HEK293 (cell line): Measurements from ENCODE around the gene DYNC1LI1.

Experiments used
- CTCF ChIA-PET: fragments of 350-600 bp; formaldehyde crosslinking; extraction: SDS; loops from one replicate; lab custom pipeline; 2021; ENCODE audit warnings: antibody characterized with exemption; lab: Yijun Ruan, JAX
- POLR2A ChIA-PET: fragments of 300-600 bp; formaldehyde crosslinking; extraction: SDS; loops from one replicate; lab custom pipeline; 2020; ENCODE audit warnings: antibody characterized with exemption, inconsistent platforms; lab: Yijun Ruan, JAX
- H3K27ac ChIP-seq: fragments of 200-500 bp; sonication (Bioruptor generic); 2 replicates; pipeline ENCODE4 v1.5.1; 2014; ENCODE audit warnings: low read depth, low read length, control low read depth, inconsistent platforms; ENCODE audit errors: extremely low read depth
- H3K36me3 ChIP-seq, 2 experiments: fragments of 200-500 bp in 1 of 2; sonication (Bioruptor generic) in 1 of 2; 1 replicate in 1 of 2; 2 replicates in 1 of 2; pipeline ENCODE4 v1.5.1; 2014 to 2017; ENCODE audit warnings: inconsistent platforms in 2 of 2, low read length in 2 of 2; ENCODE audit not compliant: control insufficient read depth in 2 of 2, insufficient read depth in 1 of 2
- H3K4me1 ChIP-seq: fragments of 200-500 bp; sonication (Bioruptor generic); 2 replicates; pipeline ENCODE4 v1.5.1; 2014; ENCODE audit warnings: mild to moderate bottlenecking, low read length, inconsistent platforms; ENCODE audit not compliant: control insufficient read depth, insufficient read depth
- H3K4me3 ChIP-seq: 2 replicates; pipeline ENCODE4 v1.5.1; 2011; ENCODE audit warnings: low read depth, mild to moderate bottlenecking, control low read depth, low read length, moderate library complexity
- H3K9me3 ChIP-seq: fragments of 200-500 bp; sonication (Bioruptor generic); 2 replicates; pipeline ENCODE4 v1.5.1; 2014; ENCODE audit warnings: low read depth, low read length, inconsistent platforms; ENCODE audit not compliant: control insufficient read depth, insufficient read depth
- KLF16 ChIP-seq: fragments of 450-650 bp; formaldehyde crosslinking; IDR thresholded peaks from 2 replicates; pipeline ENCODE4 v1.5.1; 2017; ENCODE audit warnings: missing biosample characterization, missing genetic modification characterization
- OVOL3 ChIP-seq: fragments of 450-650 bp; formaldehyde crosslinking; IDR thresholded peaks from 2 replicates; pipeline ENCODE4 v1.5.1; 2016; ENCODE audit warnings: missing biosample characterization, missing genetic modification characterization
- SP3 ChIP-seq: fragments of 450-650 bp; formaldehyde crosslinking; IDR thresholded peaks from 2 replicates; pipeline ENCODE4 v1.5.1; 2016; ENCODE audit warnings: missing biosample characterization, missing genetic modification characterization
- ZBTB6 ChIP-seq: fragments of 450-650 bp; formaldehyde crosslinking; IDR thresholded peaks from 2 replicates; pipeline ENCODE4 v1.5.1; 2017; ENCODE audit warnings: missing biosample characterization, missing genetic modification characterization
- ZNF121 ChIP-seq: fragments of 450-650 bp; formaldehyde crosslinking; IDR thresholded peaks from 2 replicates; pipeline ENCODE4 v1.5.1; 2016; ENCODE audit warnings: missing biosample characterization, missing genetic modification characterization
- ZNF239 ChIP-seq: fragments of 450-650 bp; formaldehyde crosslinking; IDR thresholded peaks from 2 replicates; pipeline ENCODE4 v1.5.1; 2016; ENCODE audit warnings: missing biosample characterization, missing genetic modification characterization
- ZNF248 ChIP-seq: fragments of 450-650 bp; formaldehyde crosslinking; IDR thresholded peaks from 2 replicates; pipeline ENCODE4 v1.5.1; 2017; ENCODE audit warnings: missing biosample characterization, missing genetic modification characterization
- ZNF311 ChIP-seq: fragments of 450-650 bp; formaldehyde crosslinking; IDR thresholded peaks from 2 replicates; pipeline ENCODE4 v1.5.1; 2017; ENCODE audit warnings: missing biosample characterization, missing genetic modification characterization, borderline replicate concordance
- ZNF341 ChIP-seq: fragments of 450-650 bp; formaldehyde crosslinking; IDR thresholded peaks from 2 replicates; pipeline ENCODE4; 2016; ENCODE audit warnings: low read depth, missing biosample characterization, missing genetic modification characterization
- ZNF366 ChIP-seq: fragments of 450-650 bp; formaldehyde crosslinking; conservative IDR thresholded peaks from 2 replicates; pipeline ENCODE4 v1.5.1; 2016; ENCODE audit warnings: missing biosample characterization, missing genetic modification characterization
- ZNF548 ChIP-seq: fragments of 450-650 bp; formaldehyde crosslinking; IDR thresholded peaks from 2 replicates; pipeline ENCODE4 v1.5.1; 2016; ENCODE audit warnings: missing biosample characterization, missing genetic modification characterization
- ZNF580 ChIP-seq: fragments of 450-650 bp; formaldehyde crosslinking; IDR thresholded peaks from 2 replicates; pipeline ENCODE4 v1.5.1; 2016; ENCODE audit warnings: missing biosample characterization, missing genetic modification characterization
- ZNF621 ChIP-seq: fragments of 450-650 bp; formaldehyde crosslinking; IDR thresholded peaks from 2 replicates; pipeline ENCODE4 v1.5.1; 2017; ENCODE audit warnings: missing biosample characterization, missing genetic modification characterization
- ZNF626 ChIP-seq: fragments of 450-650 bp; sonication (Bioruptor Pico); formaldehyde crosslinking; IDR thresholded peaks from 2 replicates; pipeline ENCODE4 v1.5.1; 2018; ENCODE audit warnings: missing biosample characterization, missing genetic modification characterization, inconsistent platforms
- ZNF658 ChIP-seq: fragments of 450-650 bp; formaldehyde crosslinking; IDR thresholded peaks from 2 replicates; pipeline ENCODE4; 2016; ENCODE audit warnings: missing biosample characterization, missing genetic modification characterization
- ZNF660 ChIP-seq: fragments of 450-650 bp; IDR thresholded peaks from 2 replicates; pipeline ENCODE4 v1.5.1; 2018; ENCODE audit warnings: missing biosample characterization, mild to moderate bottlenecking, missing genetic modification characterization
- ZNF768 ChIP-seq: fragments of 450-650 bp; formaldehyde crosslinking; IDR thresholded peaks from 2 replicates; pipeline ENCODE4 v1.5.1; 2018; ENCODE audit warnings: missing biosample characterization, mild to moderate bottlenecking, missing genetic modification characterization
- ZXDB ChIP-seq: fragments of 450-650 bp; formaldehyde crosslinking; IDR thresholded peaks from 2 replicates; pipeline ENCODE4 v1.5.1; 2016; ENCODE audit warnings: missing biosample characterization, missing genetic modification characterization
- TF ChIP-seq, protein P1 (sequence below): fragments of 450-650 bp; formaldehyde crosslinking; IDR thresholded peaks from 2 replicates; pipeline ENCODE4 v1.5.1; 2016; ENCODE audit warnings: missing biosample characterization, missing genetic modification characterization
- TF ChIP-seq, protein P2 (sequence below): IDR thresholded peaks from 2 replicates; pipeline ENCODE4 v1.6.1; 2011; ENCODE audit warnings: mild to moderate bottlenecking, low read depth, low read length, borderline replicate concordance
- TF ChIP-seq, protein P3 (sequence below): fragments of 450-650 bp; formaldehyde crosslinking; IDR thresholded peaks from 2 replicates; pipeline ENCODE4 v1.5.1; 2016; ENCODE audit warnings: missing biosample characterization, missing genetic modification characterization
- TF ChIP-seq, protein P4 (sequence below): fragments of 450-650 bp; formaldehyde crosslinking; IDR thresholded peaks from 2 replicates; pipeline ENCODE4 v1.5.1; 2016; ENCODE audit warnings: missing biosample characterization, missing genetic modification characterization, low read depth

The DYNC1LI1 gene

GRCh38 chr3:32532434-32532833 lies 38.2 kb downstream of the DYNC1LI1 start:
- TF ChIP-seq ZNF239 (tag by site-specific recombination) (no peak), SP3 (tag by site-specific recombination) (no peak), ZNF311 (no peak), ZXDB (tag by site-specific recombination) (no peak), ZNF626 (tag by site-specific recombination) (no peak), ZNF341 (tag by site-specific recombination) (no peak), KLF16 (tag by site-specific recombination) (no peak)
- TF ChIP-seq, protein P1, sequence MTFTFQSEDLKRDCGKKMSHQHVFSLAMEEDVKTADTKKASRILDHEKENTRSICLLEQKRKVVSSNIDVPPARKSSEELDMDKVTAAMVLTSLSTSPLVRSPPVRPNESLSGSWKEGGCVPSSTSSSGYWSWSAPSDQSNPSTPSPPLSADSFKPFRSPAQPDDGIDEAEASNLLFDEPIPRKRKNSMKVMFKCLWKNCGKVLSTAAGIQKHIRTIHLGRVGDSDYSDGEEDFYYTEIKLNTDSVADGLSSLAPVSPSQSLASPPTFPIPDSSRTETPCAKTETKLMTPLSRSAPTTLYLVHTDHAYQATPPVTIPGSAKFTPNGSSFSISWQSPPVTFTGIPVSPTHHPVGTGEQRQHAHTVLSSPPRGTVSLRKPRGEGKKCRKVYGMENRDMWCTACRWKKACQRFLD (tag by site-specific recombination): no peak

DNA sequence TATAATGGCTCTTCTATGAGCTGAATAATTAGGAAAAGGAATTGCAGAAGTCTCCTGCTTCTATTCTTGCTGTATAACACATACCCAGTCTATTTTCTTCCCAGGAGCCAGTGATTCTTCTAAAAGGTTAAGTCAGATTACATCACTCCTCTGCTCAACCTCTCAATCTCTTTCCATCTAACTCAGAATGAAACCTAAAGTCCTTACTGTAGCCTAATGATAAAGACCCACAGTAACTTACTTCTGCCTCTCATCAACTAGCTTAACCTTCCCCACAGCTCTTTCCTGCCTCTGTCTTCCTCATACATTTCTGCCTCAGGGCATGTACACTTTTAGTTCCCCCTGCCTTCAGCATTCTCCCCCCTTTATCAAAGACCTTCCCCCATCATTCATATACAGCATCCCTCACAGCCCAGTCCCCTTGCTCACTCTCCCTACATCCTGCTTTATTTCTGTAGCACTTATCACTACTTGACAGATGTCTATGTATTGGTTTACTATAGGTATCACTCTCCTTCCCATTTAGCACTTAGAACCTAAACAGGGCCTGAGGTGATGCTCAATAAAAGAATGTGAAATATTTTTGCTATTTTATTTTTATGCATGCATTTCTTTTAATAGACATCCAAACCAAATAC lies 39.5 kb downstream of the DYNC1LI1 start:
- peaks cover 13 to 67% of the 10 kb centered on the region in 2 experiments for H3K36me3 ChIP-seq
- CTCF ChIA-PET: interaction anchor here (1.0 kb wide), 1 partner anchor 21 kb away, joined by 3 read pairs; no protein-coding TSS in a partner anchor

More at GRCh38 chr3:32532434-32532833, 38.2 kb downstream of the DYNC1LI1 start:
- no peak overlapping the region for H3K27ac ChIP-seq
- H3K36me3 ChIP-seq: peaks cover 7 to 59% of the 10 kb centered on the region in 2 experiments
- ChIA-PET POLR2A (no interaction called here), CTCF (interaction anchor here (0.6 kb wide), 1 partner anchor 150 kb away, joined by 3 read pairs; no protein-coding TSS in a partner anchor)
- no peaks in the 10 kb centered on the region for H3K9me3 ChIP-seq
- no peak overlapping the region for H3K4me3 ChIP-seq
- no peaks in the 10 kb centered on the region for H3K4me1 ChIP-seq

DNA sequence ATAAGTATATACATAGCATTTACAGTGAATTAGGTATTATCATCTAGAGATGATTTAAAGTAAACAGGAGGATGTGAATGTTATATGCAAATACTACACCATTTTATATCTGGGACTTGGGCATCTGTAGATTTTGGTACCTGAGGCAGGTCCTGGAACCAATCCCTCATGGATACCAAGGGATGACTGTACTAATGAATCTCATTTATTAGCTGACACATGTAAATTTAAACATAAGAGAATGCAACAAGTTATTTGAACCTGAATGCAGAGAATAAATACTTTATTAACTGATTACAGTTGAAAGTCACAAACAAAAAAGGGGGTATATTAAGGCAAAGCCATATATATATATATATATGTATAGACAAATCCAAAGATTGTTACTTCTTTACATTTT lies 44.9 kb downstream of the DYNC1LI1 start:
- no peaks in the 10 kb centered on the region for H3K9me3 ChIP-seq
- POLR2A ChIA-PET: no interaction called here
- H3K4me1 ChIP-seq: no peaks in the 10 kb centered on the region
- H3K27ac ChIP-seq: no peak overlapping the region
- no peak overlapping the region for H3K4me3 ChIP-seq
- peaks cover 16 to 54% of the 10 kb centered on the region in 2 experiments for H3K36me3 ChIP-seq
- CTCF ChIA-PET: interaction anchor here (0.7 kb wide), 1 partner anchor 16 kb away, joined by 4 read pairs; no protein-coding TSS in a partner anchor
- no peak for TF ChIP-seq ZNF366

More for the DNA sequence above, 39.5 kb downstream of the DYNC1LI1 start:
- TF ChIP-seq ZNF658 (tag by site-specific recombination) (no peak), ZNF660 (tag by site-specific recombination) (no peak), ZNF248 (no peak), OVOL3 (tag by site-specific recombination) (no peak)
- TF ChIP-seq, all 188 proteins: peak for 0
- Histone ChIP-seq H3K9me3 (no peaks in the 10 kb centered on the region), H3K27ac (no peak overlapping the region), H3K4me1 (no peaks in the 10 kb centered on the region), H3K4me3 (no peak overlapping the region)
- POLR2A ChIA-PET: no interaction called here

DNA sequence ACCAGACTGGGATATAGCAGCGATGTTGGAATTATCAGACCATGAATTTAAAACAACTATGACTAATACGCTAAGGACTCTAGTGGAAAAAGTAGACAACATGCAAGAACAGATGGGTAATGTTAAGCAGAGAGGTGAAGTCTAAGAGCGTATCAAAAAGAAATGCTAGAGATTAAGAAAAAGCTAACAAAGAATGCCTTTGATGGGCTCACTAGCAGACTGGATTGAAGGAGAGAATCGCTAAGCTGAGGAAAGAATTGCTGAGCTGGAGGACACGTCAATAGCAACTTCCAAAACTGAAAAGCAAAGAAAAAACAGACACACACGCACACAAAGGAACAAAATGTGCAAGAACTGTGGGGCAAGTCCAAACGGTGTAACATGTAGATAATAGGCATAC lies 48.0 kb downstream of the DYNC1LI1 start:
- ChIA-PET POLR2A (no interaction called here), CTCF (no interaction called here)
- peaks cover 12 to 29% of the 10 kb centered on the region in 2 experiments for H3K36me3 ChIP-seq
- TF ChIP-seq, protein P2, sequence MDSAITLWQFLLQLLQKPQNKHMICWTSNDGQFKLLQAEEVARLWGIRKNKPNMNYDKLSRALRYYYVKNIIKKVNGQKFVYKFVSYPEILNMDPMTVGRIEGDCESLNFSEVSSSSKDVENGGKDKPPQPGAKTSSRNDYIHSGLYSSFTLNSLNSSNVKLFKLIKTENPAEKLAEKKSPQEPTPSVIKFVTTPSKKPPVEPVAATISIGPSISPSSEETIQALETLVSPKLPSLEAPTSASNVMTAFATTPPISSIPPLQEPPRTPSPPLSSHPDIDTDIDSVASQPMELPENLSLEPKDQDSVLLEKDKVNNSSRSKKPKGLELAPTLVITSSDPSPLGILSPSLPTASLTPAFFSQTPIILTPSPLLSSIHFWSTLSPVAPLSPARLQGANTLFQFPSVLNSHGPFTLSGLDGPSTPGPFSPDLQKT: no peak
- TF ChIP-seq ZXDB (tag by site-specific recombination) (no peak), ZNF768 (no peak), ZNF548 (tag by site-specific recombination) (no peak), ZNF580 (tag by site-specific recombination) (no peak), ZBTB6 (tag by site-specific recombination) (no peak), ZNF621 (no peak), ZNF121 (tag by site-specific recombination) (no peak)
- TF ChIP-seq, protein P3, sequence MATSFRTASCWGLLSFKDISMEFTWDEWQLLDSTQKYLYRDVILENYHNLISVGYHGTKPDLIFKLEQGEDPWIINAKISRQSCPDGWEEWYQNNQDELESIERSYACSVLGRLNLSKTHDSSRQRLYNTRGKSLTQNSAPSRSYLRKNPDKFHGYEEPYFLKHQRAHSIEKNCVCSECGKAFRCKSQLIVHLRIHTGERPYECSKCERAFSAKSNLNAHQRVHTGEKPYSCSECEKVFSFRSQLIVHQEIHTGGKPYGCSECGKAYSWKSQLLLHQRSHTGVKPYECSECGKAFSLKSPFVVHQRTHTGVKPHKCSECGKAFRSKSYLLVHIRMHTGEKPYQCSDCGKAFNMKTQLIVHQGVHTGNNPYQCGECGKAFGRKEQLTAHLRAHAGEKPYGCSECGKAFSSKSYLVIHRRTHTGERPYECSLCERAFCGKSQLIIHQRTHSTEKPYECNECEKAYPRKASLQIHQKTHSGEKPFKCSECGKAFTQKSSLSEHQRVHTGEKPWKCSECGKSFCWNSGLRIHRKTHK: no peak
- TF ChIP-seq, protein P4, sequence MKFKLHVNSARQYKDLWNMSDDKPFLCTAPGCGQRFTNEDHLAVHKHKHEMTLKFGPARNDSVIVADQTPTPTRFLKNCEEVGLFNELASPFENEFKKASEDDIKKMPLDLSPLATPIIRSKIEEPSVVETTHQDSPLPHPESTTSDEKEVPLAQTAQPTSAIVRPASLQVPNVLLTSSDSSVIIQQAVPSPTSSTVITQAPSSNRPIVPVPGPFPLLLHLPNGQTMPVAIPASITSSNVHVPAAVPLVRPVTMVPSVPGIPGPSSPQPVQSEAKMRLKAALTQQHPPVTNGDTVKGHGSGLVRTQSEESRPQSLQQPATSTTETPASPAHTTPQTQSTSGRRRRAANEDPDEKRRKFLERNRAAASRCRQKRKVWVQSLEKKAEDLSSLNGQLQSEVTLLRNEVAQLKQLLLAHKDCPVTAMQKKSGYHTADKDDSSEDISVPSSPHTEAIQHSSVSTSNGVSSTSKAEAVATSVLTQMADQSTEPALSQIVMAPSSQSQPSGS: no peak

More for the DNA sequence above, 48.0 kb downstream of the DYNC1LI1 start:
- Histone ChIP-seq H3K4me1 (no peaks in the 10 kb centered on the region), H3K4me3 (no peak overlapping the region), H3K27ac (no peak overlapping the region), H3K9me3 (no peaks in the 10 kb centered on the region)
